ENCODE results near the gene LZTFL1. TPM values are rescaled to one million over a fixed set of nuclear protein-coding genes. Genes with fewer than 3 reads are reported as not detected.

LZTFL1 gene
- total RNA-seq, 4 donors from 2014 or later: 39.5 to 56.5 (median 51.4) TPM

DNA sequence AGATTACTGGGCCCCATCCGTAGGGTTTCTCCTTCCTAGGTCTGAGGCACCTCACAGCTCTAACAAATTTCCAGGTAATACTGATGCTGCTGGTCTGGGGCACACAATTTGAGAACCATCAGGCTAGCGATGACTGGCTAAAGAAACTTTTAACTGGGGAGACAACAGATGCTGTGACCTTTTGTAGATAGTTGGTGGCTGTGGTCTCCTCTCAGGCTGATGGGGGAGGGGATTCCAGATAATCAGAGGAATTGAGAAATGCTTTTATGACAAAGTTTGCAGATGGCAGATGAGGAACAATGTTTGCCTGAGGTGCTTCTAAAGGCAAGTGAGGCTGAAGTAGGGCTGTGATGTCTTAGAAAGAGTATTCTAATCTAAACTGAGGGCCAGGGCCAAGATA is 30.6 kb upstream of the LZTFL1 start:
- no peaks in the 10 kb centered on the region for H3K27me3 ChIP-seq
- no peak overlapping the region for H3K27ac ChIP-seq
- intact Hi-C loops (cut with DNase I): no loop called here
- no peaks in the 10 kb centered on the region for H3K4me1 ChIP-seq
- no peaks in the 10 kb centered on the region for H3K9me3 ChIP-seq
- TF ChIP-seq, protein P1, sequence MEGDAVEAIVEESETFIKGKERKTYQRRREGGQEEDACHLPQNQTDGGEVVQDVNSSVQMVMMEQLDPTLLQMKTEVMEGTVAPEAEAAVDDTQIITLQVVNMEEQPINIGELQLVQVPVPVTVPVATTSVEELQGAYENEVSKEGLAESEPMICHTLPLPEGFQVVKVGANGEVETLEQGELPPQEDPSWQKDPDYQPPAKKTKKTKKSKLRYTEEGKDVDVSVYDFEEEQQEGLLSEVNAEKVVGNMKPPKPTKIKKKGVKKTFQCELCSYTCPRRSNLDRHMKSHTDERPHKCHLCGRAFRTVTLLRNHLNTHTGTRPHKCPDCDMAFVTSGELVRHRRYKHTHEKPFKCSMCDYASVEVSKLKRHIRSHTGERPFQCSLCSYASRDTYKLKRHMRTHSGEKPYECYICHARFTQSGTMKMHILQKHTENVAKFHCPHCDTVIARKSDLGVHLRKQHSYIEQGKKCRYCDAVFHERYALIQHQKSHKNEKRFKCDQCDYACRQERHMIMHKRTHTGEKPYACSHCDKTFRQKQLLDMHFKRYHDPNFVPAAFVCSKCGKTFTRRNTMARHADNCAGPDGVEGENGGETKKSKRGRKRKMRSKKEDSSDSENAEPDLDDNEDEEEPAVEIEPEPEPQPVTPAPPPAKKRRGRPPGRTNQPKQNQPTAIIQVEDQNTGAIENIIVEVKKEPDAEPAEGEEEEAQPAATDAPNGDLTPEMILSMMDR (IDR thresholded peaks at IDR 0.05): no peak
- TF ChIP-seq POLR2A (IDR thresholded peaks at IDR 0.05): no peak
- H3K4me3 ChIP-seq (replicated peaks in 1 of 3): no peak overlapping the region
- WGBS, 2 donors: 67 to 100% methylated on average over 1 to 2 of the region's 2 CpGs
- H3K36me3 ChIP-seq: no peaks in the 10 kb centered on the region
- DNase-seq: no peak

DNA sequence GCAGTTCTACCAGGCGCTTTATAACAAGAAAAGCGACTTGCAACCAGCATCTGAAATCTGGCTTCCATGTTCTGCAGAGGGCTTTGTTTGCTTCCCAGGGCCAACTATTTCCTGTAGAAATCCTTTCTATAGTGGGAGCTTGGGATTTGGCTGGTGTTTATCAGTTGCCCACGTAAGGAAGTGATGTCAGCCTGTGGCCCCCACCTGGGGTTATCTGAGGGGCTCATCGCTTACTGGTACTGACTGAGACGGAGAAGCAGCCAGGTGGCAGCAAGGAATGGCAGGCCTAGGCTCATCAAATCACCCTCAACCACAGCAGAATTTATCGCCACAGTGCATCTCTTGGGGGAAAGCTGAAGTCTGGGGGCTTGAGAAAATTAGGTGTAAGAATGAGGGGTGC is 29.9 kb upstream of the LZTFL1 start:
- intact Hi-C loops (cut with DNase I): no loop called here
- no peak overlapping the region for H3K4me3 ChIP-seq (replicated peaks in 1 of 3)
- DNase-seq: no peak
- 81 to 84% methylated on average over 6 of the region's 6 CpGs for WGBS, 2 donors
- H3K27me3 ChIP-seq: no peaks in the 10 kb centered on the region
- no peaks in the 10 kb centered on the region for H3K9me3 ChIP-seq
- TF ChIP-seq, protein P1 (IDR thresholded peaks at IDR 0.05): no peak
- TF ChIP-seq POLR2A (IDR thresholded peaks at IDR 0.05): no peak
- H3K36me3 ChIP-seq: no peaks in the 10 kb centered on the region
- no peaks in the 10 kb centered on the region for H3K4me1 ChIP-seq
- no peak overlapping the region for H3K27ac ChIP-seq

- H3K27ac ChIP-seq: no peak overlapping the region
- H3K4me3 ChIP-seq (replicated peaks in 1 of 3): no peak overlapping the region
- H3K27me3 ChIP-seq: no peaks in the 10 kb centered on the region
- DNase-seq: no peak
- TF ChIP-seq, protein P1 (IDR thresholded peaks at IDR 0.05): no peak
- TF ChIP-seq POLR2A (IDR thresholded peaks at IDR 0.05): no peak
- 75 to 83% methylated on average over 4 of the region's 4 CpGs for WGBS, 2 donors
- H3K4me1 ChIP-seq: no peaks in the 10 kb centered on the region
- no peaks in the 10 kb centered on the region for H3K36me3 ChIP-seq
- no peaks in the 10 kb centered on the region for H3K9me3 ChIP-seq
- intact Hi-C loops (cut with DNase I): no loop called here
Observed at GRCh38 chr3:45870099-45870498, 28.2 kb upstream of the LZTFL1 start.

- TF ChIP-seq, protein P1 (IDR thresholded peaks at IDR 0.05): no peak
- no peak for TF ChIP-seq POLR2A (IDR thresholded peaks at IDR 0.05)
- no peak overlapping the region for H3K4me3 ChIP-seq (replicated peaks in 1 of 3)
- intact Hi-C loops (cut with DNase I): no loop called here
- no peak for DNase-seq
- H3K27ac ChIP-seq: no peak overlapping the region
- WGBS, 2 donors: 68 to 74% methylated on average over 3 of the region's 3 CpGs
- H3K36me3 ChIP-seq: no peaks in the 10 kb centered on the region
- H3K4me1 ChIP-seq: no peaks in the 10 kb centered on the region
- no peaks in the 10 kb centered on the region for H3K9me3 ChIP-seq
- no peaks in the 10 kb centered on the region for H3K27me3 ChIP-seq
Observed at GRCh38 chr3:45869638-45870037, 27.7 kb upstream of the LZTFL1 start.

GRCh38 chr3:45868650-45869049 is 26.7 kb upstream of the LZTFL1 start:
- WGBS, 2 donors: 75 to 84% methylated on average over 2 of the region's 2 CpGs
- Histone ChIP-seq H3K4me1 (no peaks in the 10 kb centered on the region), H3K36me3 (no peaks in the 10 kb centered on the region), H3K27ac (no peak overlapping the region), H3K27me3 (no peaks in the 10 kb centered on the region), H3K9me3 (no peaks in the 10 kb centered on the region), H3K4me3 (replicated peaks in 1 of 3) (no peak overlapping the region)
- TF ChIP-seq POLR2A (IDR thresholded peaks at IDR 0.05): no peak
- TF ChIP-seq, protein P1 (IDR thresholded peaks at IDR 0.05): no peak
- DNase-seq: no peak
- intact Hi-C loops (cut with DNase I): no loop called here
